KMS-11 (cell line): ENCODE measurements around the gene C6orf47.

Source experiments
- H2AFZ ChIP-seq: fragments of 200-600 bp; sonication (generic); 2 replicates; pipeline ENCODE4 v1.6.1; 2016; ENCODE audit warnings: antibody characterized with exemption, mixed run types, low read depth
- H3K27ac ChIP-seq: fragments of 200-600 bp; sonication (generic); 2 replicates; pipeline ENCODE4 v1.6.1; 2016; ENCODE audit warnings: mild to moderate bottlenecking, mixed run types
- H3K27me3 ChIP-seq: fragments of 200-600 bp; sonication (generic); 2 replicates; pipeline ENCODE4 v1.6.1; 2017; ENCODE audit warnings: mild to moderate bottlenecking, low read depth, mixed run types, moderate library complexity; ENCODE audit not compliant: insufficient read depth
- H3K36me3 ChIP-seq: fragments of 200-600 bp; sonication (generic); 2 replicates; pipeline ENCODE4 v1.6.1; 2017; ENCODE audit warnings: mild to moderate bottlenecking, mixed run types; ENCODE audit not compliant: insufficient read depth
- H3K4me1 ChIP-seq: fragments of 200-600 bp; sonication (generic); 2 replicates; pipeline ENCODE4 v1.6.1; 2016; ENCODE audit warnings: mild to moderate bottlenecking, low read depth, mixed run types; ENCODE audit not compliant: poor library complexity, severe bottlenecking
- H3K4me2 ChIP-seq: fragments of 200-600 bp; sonication (generic); 2 replicates; pipeline ENCODE4 v1.7.0; 2016; ENCODE audit warnings: mild to moderate bottlenecking, mixed run types
- H3K4me3 ChIP-seq: fragments of 200-600 bp; sonication (generic); IDR thresholded peaks from 2 replicates; pipeline ENCODE4 v1.6.1; 2017; ENCODE audit warnings: low read depth, low read length, mixed read lengths; ENCODE audit not compliant: insufficient read depth
- H3K79me2 ChIP-seq: fragments of 200-600 bp; sonication (generic); 2 replicates; pipeline ENCODE4 v1.6.1; 2016; ENCODE audit warnings: low read depth, mixed run types; ENCODE audit not compliant: insufficient read depth
- H3K9ac ChIP-seq: fragments of 200-600 bp; sonication (generic); 2 replicates; pipeline ENCODE4 v1.6.1; 2016; ENCODE audit warnings: mild to moderate bottlenecking, mixed run types
- H4K20me1 ChIP-seq: fragments of 200-600 bp; sonication (generic); 2 replicates; pipeline ENCODE4 v1.6.1; 2016; ENCODE audit warnings: mild to moderate bottlenecking, mixed run types; ENCODE audit not compliant: insufficient read depth
- CTCF ChIP-seq: fragments of 200-600 bp; sonication (generic); conservative IDR thresholded peaks from 2 replicates; pipeline ENCODE4 v1.6.1; 2017; ENCODE audit warnings: low read depth, mild to moderate bottlenecking, antibody characterized with exemption, low read length, moderate library complexity, mixed read lengths

The C6orf47 gene

DNA sequence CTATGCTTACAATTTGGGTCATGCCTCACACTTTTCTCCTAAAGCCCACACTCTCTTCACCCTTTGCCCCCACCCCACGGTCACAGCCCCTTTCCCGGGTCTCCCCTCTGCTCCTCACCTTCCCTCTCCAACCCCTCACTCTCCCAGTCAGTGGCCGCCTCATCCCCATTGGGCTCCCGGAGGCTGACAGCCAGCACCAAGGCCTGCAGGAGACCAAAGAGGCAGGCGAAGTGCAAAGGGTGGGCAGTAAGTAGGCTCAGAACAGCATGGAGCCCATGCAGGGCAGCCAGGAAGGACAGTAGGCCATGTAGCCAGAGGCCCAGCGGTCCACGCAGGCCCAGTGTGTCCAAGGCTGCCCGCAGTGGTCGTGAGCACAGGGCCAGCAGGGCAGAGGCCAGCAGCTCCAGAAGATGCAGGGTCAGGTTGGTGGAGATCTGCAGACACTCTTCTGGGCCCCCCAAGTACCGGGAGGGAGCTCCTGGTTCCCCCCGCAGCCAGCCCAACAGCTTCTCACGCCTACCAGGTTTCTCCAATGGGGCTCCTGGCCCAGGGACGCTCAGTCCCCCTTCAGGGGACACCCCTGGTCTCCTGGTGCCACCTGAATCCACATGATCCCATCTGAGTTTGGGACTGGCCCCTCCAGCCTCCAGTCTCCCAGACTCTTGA, 1.5 kb downstream of the C6orf47 start:
- Histone ChIP-seq H3K27ac (no peak overlapping the region), H3K4me1 (peaks cover 43% of the 10 kb centered on the region), H3K79me2 (peaks cover 27% of the 10 kb centered on the region)

DNA sequence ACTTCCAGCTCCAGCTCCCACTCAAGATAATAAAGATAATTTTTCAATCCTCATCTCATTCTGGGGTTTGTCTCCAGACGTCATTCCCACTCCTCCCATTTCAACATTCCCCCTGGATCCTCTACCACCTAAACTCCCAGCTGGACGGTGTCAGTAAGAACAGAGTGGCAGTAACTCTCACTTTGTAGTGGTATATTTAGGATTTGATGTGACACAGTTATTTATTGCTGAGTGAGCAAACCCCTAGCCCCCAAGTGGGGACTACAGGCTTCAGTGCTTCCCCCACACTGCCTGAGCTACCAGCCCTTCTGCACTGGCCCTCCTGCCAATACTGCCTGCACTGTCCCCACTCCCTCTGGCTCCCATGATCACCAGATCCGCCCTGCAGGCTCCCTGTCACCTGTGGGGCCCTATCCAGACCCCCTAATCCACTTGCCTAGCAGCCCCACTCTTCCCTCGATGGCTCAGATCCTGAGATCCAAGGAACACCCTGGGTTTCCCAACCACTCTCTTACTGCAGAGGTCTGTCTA, 2.4 kb downstream of the C6orf47 start:
- Histone ChIP-seq H3K4me2 (no peak overlapping the region), H3K9ac (no peak overlapping the region), H3K36me3 (no peaks in the 10 kb centered on the region), H3K4me3 (no peak overlapping the region), H4K20me1 (no peaks in the 10 kb centered on the region), H3K79me2 (peaks cover 18% of the 10 kb centered on the region), H3K27ac (no peak overlapping the region), H2AFZ (no peak overlapping the region), H3K27me3 (no peaks in the 10 kb centered on the region), H3K4me1 (peaks cover 38% of the 10 kb centered on the region)
- no peak for TF ChIP-seq CTCF

More for the DNA sequence above, 1.5 kb downstream of the C6orf47 start:
- peak overlapping the region; percentile 87; the same call in 1 of the 2 replicates for H3K4me2 ChIP-seq
- H4K20me1 ChIP-seq: no peaks in the 10 kb centered on the region
- no peak overlapping the region for H3K9ac ChIP-seq
- no peaks in the 10 kb centered on the region for H3K27me3 ChIP-seq
- H3K4me3 ChIP-seq: no peak overlapping the region
- H2AFZ ChIP-seq: no peak overlapping the region
- no peaks in the 10 kb centered on the region for H3K36me3 ChIP-seq
- no peak for TF ChIP-seq CTCF

DNA sequence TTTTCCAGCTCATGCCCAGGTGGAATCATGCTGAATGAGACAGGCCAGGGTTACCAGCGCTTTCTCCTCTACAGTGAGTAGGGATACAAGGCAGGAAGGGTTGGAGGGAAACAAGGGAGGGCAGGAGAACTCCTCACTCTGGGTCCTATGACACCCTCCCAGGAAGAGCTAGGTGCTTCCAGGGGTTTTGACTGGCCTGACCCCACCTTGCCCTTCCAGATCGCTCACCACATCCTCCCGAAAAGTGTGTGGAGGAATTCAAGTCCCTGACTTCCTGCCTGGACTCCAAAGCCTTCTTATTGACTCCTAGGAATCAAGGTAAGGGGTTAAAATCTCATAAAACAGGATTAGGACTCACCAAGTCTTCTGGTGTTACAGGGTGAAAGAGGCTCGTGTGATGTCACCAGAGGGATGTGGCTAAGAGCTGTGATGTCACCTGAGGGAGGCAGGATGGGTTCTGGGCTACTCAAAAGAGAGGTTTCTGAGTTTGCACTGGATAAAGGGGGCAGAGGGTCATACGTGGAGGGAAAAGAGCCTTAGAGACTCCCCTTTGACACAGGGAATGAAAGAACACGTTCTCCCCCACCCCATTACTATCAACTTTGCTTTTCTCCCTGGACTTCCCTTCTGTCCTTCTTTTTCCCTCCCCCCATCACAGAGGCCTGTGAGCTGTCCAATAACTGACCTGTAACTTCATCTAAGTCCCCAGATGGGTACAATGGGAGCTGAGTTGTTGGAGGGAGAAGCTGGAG, 3.0 kb downstream of the C6orf47 start:
- H3K79me2 ChIP-seq: peaks cover 16% of the 10 kb centered on the region
- H3K4me1 ChIP-seq: peaks cover 35% of the 10 kb centered on the region
- no peak for TF ChIP-seq CTCF
- no peak overlapping the region for H3K4me2 ChIP-seq
- H2AFZ ChIP-seq: no peak overlapping the region
- no peaks in the 10 kb centered on the region for H4K20me1 ChIP-seq
- H3K27me3 ChIP-seq: no peaks in the 10 kb centered on the region
- no peak overlapping the region for H3K4me3 ChIP-seq
- H3K27ac ChIP-seq: no peak overlapping the region
- no peak overlapping the region for H3K9ac ChIP-seq
- H3K36me3 ChIP-seq: no peaks in the 10 kb centered on the region

- H2AFZ ChIP-seq: no peak within 1 kb of the TSS
- H3K36me3 ChIP-seq: no peaks in the 10 kb centered on the region
- H4K20me1 ChIP-seq: no peaks in the 10 kb centered on the region
- H3K4me3 ChIP-seq: no peak within 1 kb of the TSS
- H3K4me2 ChIP-seq: no peak within 1 kb of the TSS
- peaks cover 27% of the 10 kb centered on the region for H3K4me1 ChIP-seq
- H3K79me2 ChIP-seq: peaks cover 29% of the 10 kb centered on the region
- H3K27me3 ChIP-seq: no peaks in the 10 kb centered on the region
- H3K27ac ChIP-seq: no peak within 1 kb of the TSS
- no peak within 1 kb of the TSS for H3K9ac ChIP-seq
- no peak for TF ChIP-seq CTCF
Observed at GRCh38 chr6:31655349-31656237, 5.0 kb downstream of the C6orf47 start, which contains the start of gene APOM. Gene APOM, plus strand, starts transcription at chr6:31655894. Its CDS starts 73 bp downstream, at chr6:31655967.
